Activated T-cell treated with anti-CD3 and anti-CD28 coated beads for 1 hour (primary cell): ENCODE results near the gene ASAP2.

Source experiments
- DNase-seq: peaks from one replicate; pipeline ENCODE4 v3.0.0-alpha.2; 2020; ENCODE audit warnings: low read depth

The ASAP2 gene

GRCh38 chr2:9347411-9347881 lies 140.8 kb downstream of the ASAP2 start:
- DNase-seq: no peak

- DNase-seq: no peak
Observed at GRCh38 chr2:9354318-9354717, 147.7 kb downstream of the ASAP2 start.

GRCh38 chr2:9355270-9355669 lies 148.7 kb downstream of the ASAP2 start:
- DNase-seq: no peak

- DNase-seq: no peak
Observed at GRCh38 chr2:9355716-9356115, 149.1 kb downstream of the ASAP2 start.

- DNase-seq: no peak
Observed at GRCh38 chr2:9356261-9356660, 149.6 kb downstream of the ASAP2 start.

GRCh38 chr2:9358846-9359245 lies 152.2 kb downstream of the ASAP2 start:
- DNase-seq: no peak

- DNase-seq: no peak
Observed at GRCh38 chr2:9359463-9359862, 152.9 kb downstream of the ASAP2 start.

- DNase-seq: no peak
Observed at GRCh38 chr2:9360110-9360509, 153.5 kb downstream of the ASAP2 start.

GRCh38 chr2:9360701-9361100 lies 154.1 kb downstream of the ASAP2 start:
- no peak for DNase-seq

GRCh38 chr2:9364373-9364772 lies 157.8 kb downstream of the ASAP2 start:
- no peak for DNase-seq

- DNase-seq: no peak
Observed at GRCh38 chr2:9364791-9365497, 158.3 kb downstream of the ASAP2 start.

GRCh38 chr2:9365498-9366019 lies 158.9 kb downstream of the ASAP2 start:
- no peak for DNase-seq

- no peak for DNase-seq
Observed at GRCh38 chr2:9366026-9366425, 159.4 kb downstream of the ASAP2 start.

- DNase-seq: no peak
Observed at GRCh38 chr2:9370746-9371145, 164.1 kb downstream of the ASAP2 start.

GRCh38 chr2:9373047-9373446 lies 166.4 kb downstream of the ASAP2 start:
- no peak for DNase-seq

GRCh38 chr2:9373476-9373875 lies 166.9 kb downstream of the ASAP2 start:
- DNase-seq: no peak

GRCh38 chr2:9374071-9374730 lies 167.6 kb downstream of the ASAP2 start:
- no peak for DNase-seq

- DNase-seq: no peak
Observed at GRCh38 chr2:9375857-9376428, 169.3 kb downstream of the ASAP2 start.

- no peak for DNase-seq
Observed at GRCh38 chr2:9377461-9378097, 171.0 kb downstream of the ASAP2 start.

GRCh38 chr2:9378433-9379390 lies 172.1 kb downstream of the ASAP2 start:
- no peak for DNase-seq

GRCh38 chr2:9379391-9379755 lies 172.8 kb downstream of the ASAP2 start:
- DNase-seq: no peak
